OCI-LY3 (cell line): ENCODE data around the gene STXBP4.

Experiments used
- CTCF ChIP-seq: fragments of 200-600, 300-600 bp; sonication (generic); IDR thresholded peaks from 2 replicates; pipeline ENCODE4 v1.5.1; 2014; ENCODE audit warnings: antibody characterized with exemption, low read length, low read depth
- EZH2phosphoT487 ChIP-seq: fragments of 200-600 bp; shearing (Covaris generic); IDR thresholded peaks from 2 replicates; pipeline ENCODE4 v1.6.1; 2018; ENCODE audit warnings: antibody characterized with exemption, mixed run types, low read depth

GRCh38 chr17:54977744-54978143, 9.2 kb downstream of the STXBP4 start:
- TF ChIP-seq CTCF (no peak), EZH2phosphoT487 (no peak)
